H1 (cell line): Measurements from ENCODE around the gene FGF1. TPM values are rescaled to one million over a fixed set of nuclear protein-coding genes. Genes with fewer than 3 reads are reported as not detected.

Source experiments
- CTCF ChIA-PET: fragments of 300-600 bp; sonication (Branson Sonifier 250); formaldehyde crosslinking; loops from one replicate; lab custom pipeline; 2021; ENCODE audit not compliant: partially characterized antibody; lab: Charles Lee
- POLR2A ChIA-PET: fragments of 300-600 bp; sonication (Branson Sonifier 250); formaldehyde crosslinking; loops from one replicate; lab custom pipeline; 2021; ENCODE audit warnings: inconsistent platforms; ENCODE audit not compliant: partially characterized antibody; lab: Charles Lee
- DNase-seq, 2 experiments: peaks; one replicate each; pipeline versions ENCODE4 v3.0.0 to v3.0.0-alpha.2; 2010 to 2022; ENCODE audit warnings: low spot score in 2 of 2, low read depth in 1 of 2, mixed read lengths in 1 of 2
- FAIRE-seq: peaks from 2 replicates; lab custom pipeline; 2011; peaks lifted over from hg19 to GRCh38; lab: Jason Lieb, UNC
- H2AFZ ChIP-seq: 2 replicates; pipeline ENCODE4 v1.8.1; 2012; ENCODE audit warnings: low read length, inconsistent platforms
- H2AK5ac ChIP-seq: 2 replicates; pipeline ENCODE4 v1.6.1; 2013; ENCODE audit warnings: low read depth, low read length
- H2BK120ac ChIP-seq: replicated peaks from 2 replicates; pipeline ENCODE3; 2013; ENCODE audit warnings: low read depth, low read length, inconsistent platforms
- H2BK12ac ChIP-seq: 2 replicates; pipeline ENCODE4 v1.6.1; 2013; ENCODE audit warnings: low read depth, low read length
- H2BK15ac ChIP-seq: 2 replicates; pipeline ENCODE4 v1.6.1; 2013; ENCODE audit warnings: low read length
- H2BK20ac ChIP-seq: 2 replicates; pipeline ENCODE4 v1.6.1; 2013; ENCODE audit warnings: low read length
- H2BK5ac ChIP-seq: 2 replicates; pipeline ENCODE4 v1.6.1; 2013; ENCODE audit warnings: low read depth, low read length
- H3K14ac ChIP-seq: 2 replicates; pipeline ENCODE4 v1.6.1; 2013; ENCODE audit warnings: inconsistent platforms; ENCODE audit not compliant: insufficient read length
- H3K18ac ChIP-seq: 2 replicates; pipeline ENCODE4 v1.6.1; 2013; ENCODE audit warnings: low read length; ENCODE audit errors: extremely low read depth
- H3K23ac ChIP-seq: 2 replicates; pipeline ENCODE4 v1.6.1; 2013; ENCODE audit warnings: inconsistent platforms; ENCODE audit not compliant: insufficient read length
- H3K23me2 ChIP-seq: 2 replicates; pipeline ENCODE4 v1.6.1; 2013; ENCODE audit warnings: low read depth, low read length
- H3K27ac ChIP-seq: 2 replicates; pipeline ENCODE4 v1.6.1; 2011; ENCODE audit warnings: low read depth, low read length, inconsistent platforms
- H3K27me3 ChIP-seq, 4 experiments: replicated peaks in 1 of 4; 1 replicate in 1 of 4; 2 replicates in 3 of 4; pipeline versions ENCODE4 v1.6.1 to v1.8.1; 2011 to 2013; ENCODE audit warnings: low read length in 3 of 4, mild to moderate bottlenecking in 3 of 4, inconsistent platforms in 2 of 4, mixed read lengths in 2 of 4, moderate library complexity in 1 of 4; ENCODE audit not compliant: control insufficient read depth in 3 of 4, insufficient read depth in 3 of 4; ENCODE audit errors: extremely low read depth in 1 of 4
- H3K36me3 ChIP-seq, 4 experiments: 2 replicates each; pipeline versions ENCODE4 v1.6.1 to v1.8.1; 2011 to 2013; ENCODE audit warnings: mild to moderate bottlenecking in 4 of 4, low read length in 3 of 4, moderate library complexity in 2 of 4, control low read depth in 1 of 4, inconsistent platforms in 1 of 4; ENCODE audit not compliant: insufficient read depth in 4 of 4, control insufficient read depth in 2 of 4
- H3K4ac ChIP-seq: replicated peaks from 2 replicates; pipeline ENCODE3; 2013; ENCODE audit warnings: low read length, low read depth, mixed read lengths, inconsistent platforms; ENCODE audit not compliant: insufficient read length
- H3K4me1 ChIP-seq, 4 experiments: replicated peaks in 1 of 4; 1 replicate in 1 of 4; 2 replicates in 3 of 4; pipeline versions ENCODE4 v1.6.1 to v1.8.1; 2011 to 2013; ENCODE audit warnings: low read length in 3 of 4, inconsistent platforms in 2 of 4, mixed read lengths in 1 of 4; ENCODE audit not compliant: insufficient read depth in 4 of 4, control insufficient read depth in 3 of 4
- H3K4me2 ChIP-seq, 2 experiments: 2 replicates each; pipeline versions ENCODE4 v1.6.1 to v1.8.1; 2011 to 2013; ENCODE audit warnings: low read depth in 2 of 2, low read length in 2 of 2, control low read depth in 1 of 2, inconsistent platforms in 1 of 2, mild to moderate bottlenecking in 1 of 2; ENCODE audit not compliant: insufficient read depth in 1 of 2
- H3K4me3 ChIP-seq, 4 experiments: fragments of 200-600, 300-600 bp in 1 of 4; sonication (generic), shearing (Covaris generic), sonication (Bioruptor Twin) in 1 of 4; 2 replicates each; pipeline versions ENCODE4 v1.5.1 to v1.8.1; 2011 to 2016; ENCODE audit warnings: low read length in 4 of 4, low read depth in 3 of 4, control low read depth in 2 of 4, inconsistent platforms in 2 of 4, mild to moderate bottlenecking in 2 of 4, mixed read lengths in 1 of 4, moderate library complexity in 1 of 4; ENCODE audit not compliant: insufficient read depth in 2 of 4; ENCODE audit errors: extremely low read depth in 1 of 4
- H3K56ac ChIP-seq: replicated peaks from 2 replicates; pipeline ENCODE3; 2013; ENCODE audit warnings: low read depth, mild to moderate bottlenecking, mixed read lengths, low read length, inconsistent platforms; ENCODE audit not compliant: insufficient read length
- H3K79me1 ChIP-seq: 2 replicates; pipeline ENCODE4 v1.6.1; 2013; ENCODE audit warnings: low read depth, low read length, control low read depth
- H3K79me2 ChIP-seq, 2 experiments: 2 replicates each; pipeline versions ENCODE4 v1.6.1 to v1.8.1; 2012 to 2013; ENCODE audit warnings: low read length in 2 of 2, mild to moderate bottlenecking in 2 of 2, inconsistent platforms in 1 of 2; ENCODE audit not compliant: insufficient read depth in 2 of 2, control insufficient read depth in 1 of 2
- H3K9ac ChIP-seq, 4 experiments: replicated peaks in 1 of 4; 1 replicate in 1 of 4; 2 replicates in 3 of 4; pipeline versions ENCODE4 v1.6.1 to v1.8.1; 2011 to 2013; ENCODE audit warnings: low read depth in 3 of 4, low read length in 3 of 4, control low read depth in 2 of 4, mild to moderate bottlenecking in 2 of 4, moderate library complexity in 2 of 4, inconsistent platforms in 1 of 4; ENCODE audit errors: extremely low read depth in 1 of 4
- H3K9me3 ChIP-seq, 2 experiments: 2 replicates each; pipeline versions ENCODE4 v1.6.1 to v1.8.1; 2012 to 2013; ENCODE audit warnings: mild to moderate bottlenecking in 2 of 2, moderate library complexity in 2 of 2, control low read depth in 1 of 2, inconsistent platforms in 1 of 2, low read depth in 1 of 2, low read length in 1 of 2, mixed read lengths in 1 of 2; ENCODE audit not compliant: insufficient read depth in 2 of 2
- H4K20me1 ChIP-seq, 2 experiments: replicated peaks in 1 of 2; 2 replicates each; pipeline versions ENCODE3 to v1.8.1; 2011 to 2013; ENCODE audit warnings: inconsistent platforms in 2 of 2, low read length in 2 of 2, mild to moderate bottlenecking in 1 of 2; ENCODE audit not compliant: insufficient read depth in 2 of 2, control insufficient read depth in 1 of 2
- H4K5ac ChIP-seq: 2 replicates; pipeline ENCODE4 v1.6.1; 2013; ENCODE audit warnings: low read length, low read depth, mixed read lengths, inconsistent platforms; ENCODE audit not compliant: insufficient read length
- H4K8ac ChIP-seq: 2 replicates; pipeline ENCODE4 v1.8.0; 2013; ENCODE audit warnings: mild to moderate bottlenecking, moderate library complexity, low read length, inconsistent platforms; ENCODE audit not compliant: insufficient read depth; ENCODE audit errors: extremely low read depth
- H4K91ac ChIP-seq: replicated peaks from 2 replicates; pipeline ENCODE3; 2013; ENCODE audit warnings: low read length, mixed read lengths, inconsistent platforms; ENCODE audit not compliant: insufficient read length
- ASH2L ChIP-seq: fragments of 200-600, 300-600 bp; sonication (generic); IDR thresholded peaks from one replicate; pipeline ENCODE4 v1.7.1; 2017; ENCODE audit warnings: low read length
- BRCA1 ChIP-seq: IDR thresholded peaks from 2 replicates; pipeline ENCODE4 v1.6.1; 2012; ENCODE audit warnings: low read depth, low read length, improper control_type of control experiment
- CEBPB ChIP-seq: IDR thresholded peaks from 2 replicates; pipeline ENCODE4 v1.6.1; 2012; ENCODE audit warnings: low read depth, low read length
- FOSL1 ChIP-seq: IDR thresholded peaks from 2 replicates; pipeline ENCODE4 v1.6.1; 2011; ENCODE audit warnings: mild to moderate bottlenecking, low read depth, low read length, moderate library complexity; ENCODE audit not compliant: insufficient read depth
- GTF2F1 ChIP-seq: IDR thresholded peaks from 2 replicates; pipeline ENCODE4 v1.6.1; 2012; ENCODE audit warnings: low read depth, low read length, improper control_type of control experiment, borderline replicate concordance
- JUN ChIP-seq: IDR thresholded peaks from 2 replicates; pipeline ENCODE4 v1.6.1; 2011; ENCODE audit warnings: low read depth, mild to moderate bottlenecking, improper control_type of control experiment, low read length
- JUND ChIP-seq: IDR thresholded peaks from 2 replicates; pipeline ENCODE4 v1.6.1; 2011; ENCODE audit warnings: mild to moderate bottlenecking, improper control_type of control experiment, low read length
- KDM4A ChIP-seq: IDR thresholded peaks from one replicate; pipeline ENCODE4 v1.7.1; 2012; ENCODE audit warnings: low read depth, mild to moderate bottlenecking, moderate library complexity, low read length, inconsistent platforms; ENCODE audit not compliant: severe bottlenecking
- RFX5 ChIP-seq: IDR thresholded peaks from 2 replicates; pipeline ENCODE4 v1.6.1; 2011; ENCODE audit warnings: low read depth, low read length, improper control_type of control experiment, borderline replicate concordance
- SIX5 ChIP-seq: IDR thresholded peaks from 2 replicates; pipeline ENCODE4 v1.6.1; 2011; ENCODE audit warnings: mild to moderate bottlenecking, low read depth, low read length
- SP2 ChIP-seq: IDR thresholded peaks from 2 replicates; pipeline ENCODE4 v1.6.1; 2012; ENCODE audit warnings: mild to moderate bottlenecking, low read length, inconsistent platforms
- TCF12 ChIP-seq: IDR thresholded peaks from 2 replicates; pipeline ENCODE4 v1.6.1; 2011; ENCODE audit warnings: low read depth, mild to moderate bottlenecking, low read length
- TEAD4 ChIP-seq: IDR thresholded peaks from 2 replicates; pipeline ENCODE4 v1.6.1; 2012; ENCODE audit warnings: low read depth, low read length, inconsistent platforms, mixed read lengths
- YY1 ChIP-seq: IDR thresholded peaks from 2 replicates; pipeline ENCODE4 v1.6.1; 2011; ENCODE audit warnings: low read depth, mild to moderate bottlenecking, low read length
- whole genome bisulfite sequencing, 2 experiments: shearing (Covaris generic) in 1 of 2; methylation state at CpG; one replicate each; pipeline versions ENCODE4 v1.1.6 to v1.1.7; 2013 to 2015; ENCODE audit warnings: low lambda C conversion rate in 2 of 2, mixed read lengths in 2 of 2, inconsistent platforms in 1 of 2, low coverage in 1 of 2, missing lambda C conversion rate in 1 of 2; ENCODE audit not compliant: insufficient replicate concordance in 2 of 2, insufficient coverage in 1 of 2, insufficient read length in 1 of 2; ENCODE audit errors: extremely low coverage in 1 of 2, missing lambda C conversion rate in 1 of 2; 5-methylcytosine and 5-hydroxymethylcytosine counted together
- polyA plus RNA-seq, 7 experiments: library from polyadenylated mRNA; depleted of rRNA in 3 of 7; stranded (reverse) in 5 of 7; unstranded in 2 of 7; fragments of >200 nt in 5 of 7; fragments of 200-250 nt in 2 of 7; gene quantifications; 1 replicate in 5 of 7; 2 replicates in 1 of 7; 4 replicates in 1 of 7; pipeline versions ENCODE4 v1.2.1 to v1.2.3, GENCODE V29; 2011 to 2013; ENCODE audit warnings: missing spikeins in 2 of 7, mixed read lengths in 2 of 7
- total RNA-seq: library from RNA; stranded (reverse); fragmentation: NEBNext Ultra II Directional; extraction: Animal tissue kit (Norgen Biotek cat#: 25700); gene quantifications from 2 replicates; pipeline ENCODE4 v1.2.1, GENCODE V29; 2021
- TF ChIP-seq, protein P1 (sequence below): IDR thresholded peaks from 2 replicates; pipeline ENCODE4 v1.6.1; 2012; ENCODE audit warnings: inconsistent platforms

Gene FGF1
- total and polyA plus RNA-seq, 2 of the 8 experiments (the other 6 are each of a cell fraction or from before 2014, with no cell fraction given): 0.30 to 0.50 TPM

- H2AK5ac ChIP-seq: no peak overlapping the region; the same call in 1 of the 2 replicates
- peaks cover 0 to 4% (median 0%) of the 10 kb centered on the region in 4 experiments; a peak in 1 of 7 replicates for H3K4me1 ChIP-seq
- H3K4me2 ChIP-seq: no peak overlapping the region
- no peak overlapping the region for H3K4me3 ChIP-seq
- ChIA-PET POLR2A (interaction anchor here (1.2 kb wide), 1 partner anchor 101 kb away, joined by 3 read pairs; no protein-coding TSS in a partner anchor), CTCF (interaction anchor here (0.8 to 5.3 kb wide), 12 partner anchors 10 to 219 kb away, joined by 3 to 41 read pairs (median 4); partner anchors contain the start of gene FGF1)
- no peak overlapping the region for H3K18ac ChIP-seq
- H4K5ac ChIP-seq: no peak overlapping the region
- H3K27ac ChIP-seq: no peak overlapping the region
- peak overlapping the region; percentile 62; the same call in 1 of the 2 replicates for H2BK12ac ChIP-seq
- H3K36me3 ChIP-seq: no peaks in the 10 kb centered on the region
- H2AFZ ChIP-seq: no peak overlapping the region
- H3K79me2 ChIP-seq: no peaks in the 10 kb centered on the region
- H3K14ac ChIP-seq: no peak overlapping the region
- H2BK120ac ChIP-seq: no peak overlapping the region
- 87% methylated on average over 12 of the region's 12 CpGs; no CpG with 5 or more reads in 1 of the 2 experiments for WGBS, 2 experiments
- no peaks in the 10 kb centered on the region for H3K9me3 ChIP-seq
- H4K8ac ChIP-seq: peak overlapping the region; percentile 4; the same call in 1 of the 2 replicates
- 0 out of 2 replicates have a peak overlapping the region, but pooled peaks have one; percentile 90 for H2BK15ac ChIP-seq
- H3K9ac ChIP-seq: no peak overlapping the region
- H3K23ac ChIP-seq: no peak overlapping the region
- no peak overlapping the region for H3K56ac ChIP-seq
- H3K27me3 ChIP-seq: no peaks in the 10 kb centered on the region; a peak in 3 of 7 replicates
- no peak overlapping the region for H4K91ac ChIP-seq
- H4K20me1 ChIP-seq: no peaks in the 10 kb centered on the region
- no peaks in the 10 kb centered on the region for H3K79me1 ChIP-seq
- DNase-seq: no peak
- H3K4ac ChIP-seq: no peak overlapping the region
- H2BK5ac ChIP-seq: no peak overlapping the region
- no peak for FAIRE-seq
- 0 out of 2 replicates have a peak overlapping the region, but pooled peaks have one; percentile 21 for H2BK20ac ChIP-seq
- H3K23me2 ChIP-seq: no peaks in the 10 kb centered on the region
- TF ChIP-seq CEBPB: no peak
- no peak for TF ChIP-seq JUND
- no peak for TF ChIP-seq RFX5
- no peak for TF ChIP-seq TEAD4
- no peak for TF ChIP-seq GTF2F1
- TF ChIP-seq SIX5: no peak
- TF ChIP-seq BRCA1: no peak
- TF ChIP-seq ASH2L: no peak
- no peak for TF ChIP-seq YY1
- TF ChIP-seq FOSL1: no peak
- no peak for TF ChIP-seq KDM4A
- no peak for TF ChIP-seq SP2
- TF ChIP-seq JUN: no peak
- no peak for TF ChIP-seq TCF12
- TF ChIP-seq, protein P1, sequence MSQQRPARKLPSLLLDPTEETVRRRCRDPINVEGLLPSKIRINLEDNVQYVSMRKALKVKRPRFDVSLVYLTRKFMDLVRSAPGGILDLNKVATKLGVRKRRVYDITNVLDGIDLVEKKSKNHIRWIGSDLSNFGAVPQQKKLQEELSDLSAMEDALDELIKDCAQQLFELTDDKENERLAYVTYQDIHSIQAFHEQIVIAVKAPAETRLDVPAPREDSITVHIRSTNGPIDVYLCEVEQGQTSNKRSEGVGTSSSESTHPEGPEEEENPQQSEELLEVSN: no peak
Measured at GRCh38 chr5:142669477-142669876, 16.4 kb downstream of the FGF1 start.
